GM21360 (cell line): ENCODE measurements around the gene FOXN1.
"Not testable (repeated sequence)": the region's sequence is repeated elsewhere in the genome, so short reads cannot be mapped to it uniquely, and the experiment has no call there.

ENCODE experiments used
- ATAC-seq: cut with Tn5 transposase; IDR thresholded peaks from one replicate; pipeline ENCODE4 v1.9.1; 2021; ENCODE audit warnings: mild to moderate bottlenecking, moderate library complexity; ENCODE audit not compliant: unreplicated experiment

The FOXN1 gene, protein sequence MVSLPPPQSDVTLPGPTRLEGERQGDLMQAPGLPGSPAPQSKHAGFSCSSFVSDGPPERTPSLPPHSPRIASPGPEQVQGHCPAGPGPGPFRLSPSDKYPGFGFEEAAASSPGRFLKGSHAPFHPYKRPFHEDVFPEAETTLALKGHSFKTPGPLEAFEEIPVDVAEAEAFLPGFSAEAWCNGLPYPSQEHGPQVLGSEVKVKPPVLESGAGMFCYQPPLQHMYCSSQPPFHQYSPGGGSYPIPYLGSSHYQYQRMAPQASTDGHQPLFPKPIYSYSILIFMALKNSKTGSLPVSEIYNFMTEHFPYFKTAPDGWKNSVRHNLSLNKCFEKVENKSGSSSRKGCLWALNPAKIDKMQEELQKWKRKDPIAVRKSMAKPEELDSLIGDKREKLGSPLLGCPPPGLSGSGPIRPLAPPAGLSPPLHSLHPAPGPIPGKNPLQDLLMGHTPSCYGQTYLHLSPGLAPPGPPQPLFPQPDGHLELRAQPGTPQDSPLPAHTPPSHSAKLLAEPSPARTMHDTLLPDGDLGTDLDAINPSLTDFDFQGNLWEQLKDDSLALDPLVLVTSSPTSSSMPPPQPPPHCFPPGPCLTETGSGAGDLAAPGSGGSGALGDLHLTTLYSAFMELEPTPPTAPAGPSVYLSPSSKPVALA

DNA sequence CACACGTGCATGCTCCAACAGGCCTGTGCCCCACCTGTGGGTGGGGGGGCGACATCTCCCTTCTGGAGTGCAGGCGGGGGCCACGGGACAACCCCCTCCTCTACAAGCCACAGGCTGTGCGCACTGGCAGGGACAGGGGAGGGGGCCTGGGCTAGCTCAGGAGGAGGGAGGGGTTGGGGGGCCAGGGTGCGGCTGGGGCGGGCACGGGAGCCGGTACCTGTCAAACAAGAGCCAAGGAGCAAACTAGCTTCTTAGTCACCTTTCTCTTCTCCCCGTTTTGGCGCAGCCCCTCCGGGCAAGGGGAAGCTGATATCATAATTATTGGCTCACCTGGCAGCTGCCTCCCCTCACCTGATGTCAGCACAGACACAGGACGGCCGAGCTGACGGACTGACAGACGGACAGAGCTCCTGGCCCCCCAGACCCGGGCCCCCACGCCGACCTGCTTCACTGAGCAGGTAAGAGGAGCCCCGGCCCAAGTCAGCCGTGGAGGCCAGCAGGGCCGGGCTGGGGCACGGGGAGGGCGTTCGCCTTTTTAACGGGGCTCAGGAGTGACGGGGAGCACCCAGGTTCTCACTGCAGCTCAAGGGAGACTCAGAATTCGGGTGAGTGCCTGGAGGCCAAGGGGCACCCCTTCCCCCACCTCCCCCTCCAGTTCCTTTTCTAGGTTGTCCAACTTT, at the start of gene FOXN1:
TSS of gene FOXN1 (plus strand) at position 363 of the 680 bp plus-strand sequence. CDS start 17,622 bp downstream, outside the sequence.
- no peak for ATAC-seq

DNA sequence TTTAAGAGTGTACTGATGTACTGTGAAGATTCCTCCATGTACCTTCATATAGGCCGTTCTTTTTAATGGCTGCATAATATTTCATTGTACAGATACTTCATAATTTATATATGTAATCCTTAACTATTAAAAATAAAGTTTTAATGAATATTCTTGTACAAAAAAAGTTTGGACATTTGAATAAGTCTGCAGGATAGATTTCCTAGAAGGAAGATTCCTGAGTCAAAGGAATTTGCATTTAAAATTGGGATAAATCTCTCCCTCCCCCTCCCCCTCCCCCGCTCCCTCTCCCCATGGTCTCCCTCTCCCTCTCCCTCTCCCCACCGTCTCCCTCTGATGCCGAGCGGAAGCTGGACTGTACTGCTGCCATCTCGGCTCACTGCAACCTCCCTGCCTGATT, 48.3 kb upstream of the FOXN1 start:
- ATAC-seq: no peak

DNA sequence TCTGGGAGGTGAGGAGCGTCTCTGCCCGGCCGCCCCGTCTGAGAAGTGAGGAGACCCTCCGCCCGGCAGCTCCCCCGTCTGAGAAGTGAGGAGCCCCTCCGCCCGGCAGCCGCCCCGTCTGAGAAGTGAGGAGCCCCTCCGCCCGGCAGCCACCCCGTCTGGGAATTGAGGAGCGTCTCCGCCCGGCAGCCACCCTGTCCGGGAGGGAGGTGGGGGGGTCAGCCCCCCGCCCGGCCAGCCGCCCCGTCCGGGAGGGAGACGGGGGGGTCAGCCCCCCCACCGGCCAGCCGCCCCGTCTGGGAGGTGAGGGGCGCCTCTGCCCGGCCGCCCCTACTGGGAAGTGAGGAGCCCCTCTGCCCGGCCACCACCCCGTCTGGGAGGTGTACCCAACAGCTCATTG, 47.3 kb upstream of the FOXN1 start:
- not testable (repeated sequence) for ATAC-seq

DNA sequence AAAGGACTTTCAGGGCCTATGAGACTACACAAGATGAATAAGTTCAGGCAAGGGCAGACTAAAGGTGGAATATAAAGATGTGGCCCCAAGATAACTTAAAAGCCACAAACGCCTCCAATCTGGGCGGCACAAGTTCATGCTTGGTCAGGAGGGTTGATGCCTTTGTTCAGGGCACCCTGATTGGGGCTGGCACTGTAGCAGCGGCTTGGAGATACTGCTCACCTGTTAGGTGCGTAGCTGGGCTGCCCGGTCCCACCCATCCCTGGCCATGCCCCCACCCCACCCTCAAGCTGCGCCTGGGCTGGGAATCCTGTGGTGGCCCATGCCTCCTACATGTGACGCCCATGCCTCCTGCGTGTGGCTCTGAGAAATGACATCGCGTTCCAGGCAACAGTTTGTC, 45.2 kb upstream of the FOXN1 start:
- no peak for ATAC-seq

DNA sequence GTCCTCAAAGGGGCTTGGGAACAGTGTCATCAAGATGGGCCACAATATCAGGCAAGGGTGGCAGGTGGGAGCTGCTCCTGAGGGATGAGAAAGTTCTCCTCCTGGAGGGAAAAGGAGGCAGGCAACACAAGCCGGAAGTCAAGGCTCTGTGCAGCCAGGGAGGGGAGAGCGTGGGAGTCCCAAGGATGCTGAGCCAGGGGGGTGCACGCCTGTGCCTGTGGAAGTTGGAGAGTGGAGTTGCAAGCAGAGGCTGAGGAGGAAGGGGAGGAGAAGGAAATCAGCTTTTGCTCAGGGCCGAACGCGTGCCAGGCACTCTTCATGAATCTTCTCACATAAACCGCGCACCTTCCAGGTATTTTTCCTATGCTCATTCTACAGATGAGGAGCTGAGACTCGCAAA, 40.1 kb upstream of the FOXN1 start:
- ATAC-seq: no peak

DNA sequence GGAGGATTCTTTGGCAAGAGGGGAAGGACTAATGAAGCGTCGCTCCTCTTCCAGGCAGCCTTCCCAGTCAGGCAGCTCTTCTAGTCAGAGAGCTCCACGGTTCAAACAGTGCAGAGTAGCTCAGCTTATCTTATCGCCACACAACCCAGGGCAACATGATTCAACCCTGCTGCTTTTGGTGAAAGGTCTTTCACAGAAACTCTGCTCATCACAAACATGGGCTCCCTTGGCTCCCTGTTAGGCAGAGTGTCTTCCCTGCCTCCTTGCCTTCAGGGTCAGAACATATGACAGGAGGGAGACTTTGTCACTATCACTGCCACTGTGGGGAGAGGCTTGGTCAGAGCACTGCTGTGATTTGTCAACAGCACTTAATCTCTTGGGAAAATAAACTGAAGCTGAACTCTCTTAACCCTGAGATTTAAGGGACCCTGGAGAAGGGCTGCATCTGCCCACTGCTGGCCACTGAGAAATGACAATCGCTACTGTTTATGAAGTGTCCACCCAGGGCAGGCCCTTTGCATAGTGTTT, 39.6 kb upstream of the FOXN1 start:
- ATAC-seq: no peak

DNA sequence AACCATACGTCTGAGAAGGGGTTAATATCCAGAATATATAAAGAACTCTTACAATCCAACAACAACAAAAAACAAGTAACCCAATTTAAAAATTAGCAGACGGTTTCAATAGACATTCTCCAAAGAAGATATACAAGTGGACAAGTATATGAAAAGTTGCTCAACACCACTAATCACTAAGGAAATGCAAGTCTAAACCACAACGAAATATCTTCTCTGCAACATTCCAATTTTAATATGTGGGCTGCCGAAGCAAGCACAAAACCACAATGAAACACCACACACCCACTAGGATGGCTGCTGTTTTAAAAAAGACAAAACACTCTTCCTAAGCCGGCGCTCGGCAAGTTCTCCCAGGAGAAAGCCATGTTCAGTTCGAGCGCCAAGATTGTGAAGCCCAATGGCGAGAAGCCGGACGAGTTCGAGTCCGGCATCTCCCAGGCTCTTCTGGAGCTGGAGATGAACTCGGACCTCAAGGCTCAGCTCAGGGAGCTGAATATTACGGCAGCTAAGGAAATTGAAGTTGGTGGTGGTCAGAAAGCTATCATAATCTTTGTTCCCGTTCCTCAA, 38.6 kb upstream of the FOXN1 start:
- ATAC-seq: no peak

DNA sequence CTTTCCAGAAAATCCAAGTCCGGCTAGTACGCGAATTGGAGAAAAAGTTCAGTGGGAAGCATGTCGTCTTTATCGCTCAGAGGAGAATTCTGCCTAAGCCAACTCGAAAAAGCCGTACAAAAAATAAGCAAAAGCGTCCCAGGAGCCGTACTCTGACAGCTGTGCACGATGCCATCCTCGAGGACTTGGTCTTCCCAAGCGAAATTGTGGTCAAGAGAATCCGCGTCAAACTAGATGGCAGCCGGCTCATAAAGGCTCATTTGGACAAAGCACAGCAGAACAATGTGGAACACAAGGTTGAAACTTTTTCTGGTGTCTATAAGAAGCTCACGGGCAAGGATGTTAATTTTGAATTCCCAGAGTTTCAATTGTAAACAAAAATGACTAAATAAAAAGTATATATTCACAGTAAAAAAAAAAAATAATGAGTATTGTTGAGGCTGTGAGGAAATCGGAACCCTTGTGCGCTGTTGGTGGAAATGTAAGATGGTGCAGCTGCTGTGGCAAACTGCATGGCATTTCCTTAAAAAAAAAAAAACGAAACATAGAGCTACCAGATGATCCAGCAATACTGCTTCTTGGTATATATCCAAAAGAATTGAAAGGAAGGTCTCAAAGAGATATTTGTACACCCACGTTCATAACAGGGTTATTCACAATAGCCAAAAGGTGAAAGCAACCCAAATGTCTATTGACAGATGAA, 38.0 kb upstream of the FOXN1 start:
- not testable (repeated sequence) for ATAC-seq

DNA sequence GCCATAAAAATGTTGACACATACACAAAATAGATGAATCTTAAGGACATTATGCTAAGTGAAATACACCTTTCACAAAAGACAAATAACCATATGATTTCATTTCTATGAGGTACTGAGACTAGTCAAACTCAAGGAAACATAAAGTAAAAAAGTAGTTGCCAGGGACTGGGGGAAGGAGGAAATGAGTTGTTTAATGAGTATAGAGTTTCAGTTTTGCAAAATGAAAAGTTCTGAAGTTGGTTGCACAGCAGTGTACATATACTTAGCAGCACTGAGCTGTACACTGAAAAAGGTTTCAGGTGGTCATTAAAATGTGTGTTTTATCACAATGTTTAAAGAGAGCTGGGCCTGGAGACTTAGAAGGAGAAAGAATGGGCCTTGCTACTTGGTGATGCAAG, 37.4 kb upstream of the FOXN1 start:
- ATAC-seq: peak; percentile 55

DNA sequence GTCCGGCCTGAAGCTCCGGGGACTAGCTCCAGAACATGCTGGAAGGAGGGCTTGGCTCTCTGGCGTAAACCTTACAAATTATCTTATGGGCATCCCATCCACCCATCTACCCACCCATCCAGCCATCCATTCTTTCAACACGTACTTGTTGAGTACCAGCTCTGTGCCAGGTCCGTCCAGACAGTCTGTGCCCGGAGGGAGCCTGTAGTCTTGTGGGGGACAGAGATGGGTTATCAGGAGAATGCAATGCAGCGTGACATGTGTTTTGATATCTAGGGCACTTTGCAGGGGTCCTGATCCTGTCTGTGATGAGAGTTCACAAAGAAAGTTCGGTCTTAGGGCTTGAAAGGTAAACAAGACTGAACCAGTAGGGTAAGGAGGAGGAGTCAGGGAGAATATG, 36.8 kb upstream of the FOXN1 start:
- no peak for ATAC-seq

DNA sequence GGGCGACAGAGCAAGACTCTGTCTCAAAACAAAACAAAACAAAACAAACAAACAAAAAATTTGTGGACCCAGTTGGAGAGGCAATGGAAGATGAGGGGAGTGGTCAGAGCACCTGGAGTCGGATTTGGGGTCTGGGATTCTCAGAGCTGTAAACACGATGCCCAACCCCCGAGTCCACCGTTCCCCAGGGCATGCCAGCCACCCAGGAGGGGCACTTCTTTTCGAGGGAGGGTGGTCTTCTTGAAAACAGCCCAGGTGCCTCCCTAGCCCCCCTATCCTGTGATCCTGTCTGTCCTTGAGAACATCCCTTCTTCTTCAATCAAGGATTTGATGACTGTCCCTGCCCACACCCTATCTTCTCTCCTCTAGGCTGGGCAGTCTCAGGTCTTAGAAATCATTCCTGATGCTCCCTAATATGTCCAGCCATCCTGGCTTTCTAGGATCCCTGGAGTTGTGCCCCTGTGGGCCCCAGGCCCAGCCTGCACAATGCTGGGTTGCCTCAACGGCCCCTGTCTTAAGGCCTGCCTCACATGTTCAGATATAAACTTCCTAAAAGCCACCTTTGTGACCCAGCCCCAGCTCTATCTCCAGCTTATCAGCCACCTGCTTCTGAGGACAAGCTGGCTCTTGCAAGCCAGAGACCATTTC, 35.8 kb upstream of the FOXN1 start:
- no peak for ATAC-seq

DNA sequence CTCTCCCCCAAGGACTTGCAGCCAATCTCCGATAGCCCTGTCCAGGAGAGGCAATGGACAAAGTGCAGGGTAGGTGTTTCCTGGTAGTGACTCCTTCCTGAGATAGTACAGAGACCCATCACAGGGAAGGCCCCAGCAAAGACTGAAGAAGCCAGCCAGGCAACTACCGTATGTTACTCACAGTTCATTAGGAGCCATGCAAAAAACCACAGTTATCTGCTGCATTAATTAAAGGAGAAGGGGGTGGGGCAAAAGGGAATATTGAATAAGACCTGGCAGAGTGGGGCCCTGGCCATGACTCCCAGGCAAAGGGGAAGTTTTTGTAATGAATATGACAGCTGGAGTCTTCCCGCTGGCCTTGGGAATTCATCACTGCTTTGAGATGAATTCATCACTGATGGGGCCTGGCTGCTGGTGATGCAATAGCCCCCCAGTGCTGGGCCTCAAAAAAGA, 35.2 kb upstream of the FOXN1 start:
- ATAC-seq: no peak

DNA sequence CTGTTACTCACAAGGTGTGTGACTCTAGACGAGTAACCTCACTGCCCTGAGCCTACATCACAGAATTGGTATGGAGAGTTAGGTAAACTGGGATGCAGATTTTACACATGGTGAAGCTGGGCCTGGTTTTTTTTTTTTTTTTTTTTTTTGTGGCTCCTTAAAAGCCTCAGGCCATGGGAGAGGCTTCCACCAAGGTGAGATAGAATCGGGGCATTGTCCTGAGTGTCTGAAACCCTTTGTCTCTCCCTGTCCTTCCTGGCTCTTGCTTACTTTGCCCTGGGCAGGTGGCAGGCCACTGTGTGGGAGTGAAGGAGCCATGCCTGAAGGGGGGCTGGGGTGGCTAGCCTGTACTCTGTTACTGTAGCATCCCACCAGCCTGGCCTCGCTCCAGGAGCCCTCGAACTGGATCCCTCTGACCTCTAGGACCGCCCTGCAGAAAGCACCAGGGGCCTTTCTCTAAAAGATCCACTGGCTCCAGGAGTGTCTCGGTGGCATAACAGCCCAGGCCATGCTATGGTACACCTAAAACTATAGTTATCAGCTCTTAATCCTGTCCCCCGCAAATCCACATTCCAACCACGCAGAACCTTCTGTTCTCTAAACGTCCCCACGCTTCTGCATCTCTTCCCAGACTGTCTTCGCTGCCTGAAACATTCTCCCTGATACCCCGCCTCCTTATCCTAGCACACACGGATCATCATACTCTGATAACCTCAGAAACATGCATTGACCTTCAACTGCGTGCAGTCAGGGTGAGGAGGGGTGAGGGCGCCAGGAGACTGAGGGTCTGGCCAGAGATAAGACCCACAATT, 34.4 kb upstream of the FOXN1 start:
- ATAC-seq: no peak

DNA sequence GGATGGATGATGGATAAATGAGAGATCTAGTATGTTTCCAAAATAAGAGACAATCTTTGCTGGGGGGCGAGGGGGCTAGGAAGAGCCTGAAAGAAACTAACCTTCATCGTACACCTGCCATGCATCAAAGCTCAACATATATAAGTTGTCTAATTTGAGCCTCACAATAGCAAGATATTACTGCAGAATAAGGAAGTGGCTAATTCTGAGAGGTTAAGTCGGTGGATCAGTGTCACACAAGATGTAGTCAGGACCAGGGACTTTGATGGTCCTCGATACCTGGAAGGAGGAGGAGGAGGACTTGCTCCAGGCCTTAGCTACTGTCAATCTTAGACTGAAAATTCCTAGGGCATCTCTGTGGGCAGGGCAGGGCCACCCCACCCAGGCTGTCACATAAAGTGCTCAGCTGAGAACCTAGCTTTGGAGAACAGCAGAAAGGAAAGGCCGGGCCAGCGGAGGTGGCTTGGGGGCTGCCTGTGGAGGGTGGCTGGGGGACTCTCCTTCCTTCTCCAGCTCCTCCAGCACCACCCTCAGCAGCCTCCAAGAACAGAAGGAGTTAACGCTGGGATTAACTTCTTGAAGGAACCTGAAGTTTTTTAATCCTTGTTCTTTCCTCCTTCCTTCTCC, 33.2 kb upstream of the FOXN1 start:
- ATAC-seq: no peak

DNA sequence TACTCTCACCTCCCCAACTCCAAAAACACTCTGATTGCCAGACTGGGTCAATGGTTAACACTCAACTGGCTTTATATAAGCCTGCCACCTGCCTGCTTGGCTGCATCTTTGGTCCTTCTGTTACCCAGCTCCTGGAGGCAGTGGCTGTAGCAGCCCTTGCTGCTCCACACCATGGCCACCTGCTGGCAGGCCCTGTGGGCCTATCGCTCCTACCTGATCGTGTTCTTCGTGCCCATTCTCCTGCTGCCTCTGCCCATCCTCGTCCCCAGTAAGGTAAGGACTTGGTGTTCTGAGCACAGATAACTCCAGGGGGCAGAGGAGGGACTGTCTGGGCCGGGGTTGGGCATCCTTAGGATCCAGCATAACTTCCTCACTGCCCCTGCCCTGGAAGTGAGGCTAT, 32.6 kb upstream of the FOXN1 start, which contains the start of gene SLC13A2:
TSS of gene SLC13A2 (plus strand) at position 103 of the 400 bp plus-strand sequence. CDS start at position 172, 69 bp downstream.
- no peak for ATAC-seq

DNA sequence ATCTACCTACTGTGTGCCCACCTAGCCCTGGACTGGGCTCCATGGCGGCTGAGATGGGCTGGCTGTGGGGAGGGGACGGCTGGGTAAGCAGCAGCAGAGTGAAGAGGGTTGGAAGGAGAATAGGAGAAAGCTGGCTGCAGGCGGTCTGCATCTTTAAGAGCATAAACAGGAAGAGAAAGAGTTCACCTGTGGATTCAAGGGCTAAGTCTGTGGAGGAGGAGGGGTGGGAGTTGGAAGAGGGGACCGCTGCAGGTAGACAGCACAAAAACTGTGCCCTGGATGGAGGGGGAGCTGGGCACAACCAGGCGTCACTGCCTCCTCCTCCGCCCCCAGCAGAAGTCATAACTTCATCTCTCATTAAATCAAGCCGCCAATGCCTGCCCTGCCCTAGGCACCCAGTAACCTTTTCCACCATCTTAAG, 32.0 kb upstream of the FOXN1 start:
- ATAC-seq: no peak

DNA sequence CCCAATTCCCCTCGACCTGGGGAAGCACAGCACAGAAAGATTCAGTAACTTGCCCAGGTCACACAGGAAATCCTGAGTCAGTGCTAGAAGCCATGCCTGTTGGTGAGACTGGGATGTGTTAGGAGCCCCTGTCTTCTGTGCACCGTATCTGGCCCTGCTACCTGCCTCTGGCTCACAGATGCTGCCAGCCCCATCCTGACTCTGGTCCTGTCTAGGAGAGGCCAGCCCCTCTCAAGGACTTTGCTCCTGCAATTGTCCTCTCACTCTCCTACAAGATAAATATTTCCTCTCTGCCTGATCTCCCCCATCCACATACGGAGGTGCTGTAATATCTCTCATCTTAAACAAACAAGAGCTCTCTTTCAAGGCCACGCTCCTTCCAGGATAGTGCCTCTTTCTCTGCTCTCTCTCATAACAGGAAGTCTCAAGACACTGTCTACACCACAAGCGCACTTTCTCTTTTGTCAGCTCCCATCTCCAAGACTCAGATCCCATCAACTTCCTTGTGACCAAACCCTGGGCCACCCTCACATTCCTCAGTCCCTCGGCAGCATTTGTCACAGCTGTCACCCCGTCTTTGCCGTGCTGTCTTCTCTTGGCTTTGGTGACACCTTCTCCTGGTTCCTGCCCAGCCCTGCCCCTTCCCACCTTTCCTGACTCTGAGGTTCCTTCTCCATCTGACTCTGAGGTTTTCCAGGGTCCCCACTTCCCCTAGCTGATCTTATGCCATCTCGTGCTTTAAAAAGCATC, 30.8 kb upstream of the FOXN1 start:
- ATAC-seq: no peak
